Peyer's patch (tissue), 4 donors: ENCODE data around the gene G2E3.

Experiments
- POLR2A ChIP-seq, 2 donors: fragments of 450-650 bp; IDR thresholded peaks; one replicate each; pipeline ENCODE4 v1.5.1; 2017; ENCODE audit warnings: antibody characterized with exemption in 2 of 2, mild to moderate bottlenecking in 2 of 2, moderate library complexity in 2 of 2
- TF ChIP-seq, protein P1 (sequence below), 6 experiments: fragments of 450-650 bp in 4 of 6; fragments of 200-600 bp in 2 of 6; sonication (generic) in 1 of 6; IDR thresholded peaks; one replicate each; pipeline ENCODE4 v1.5.1; 2017 to 2019; ENCODE audit warnings: antibody characterized with exemption in 6 of 6, mild to moderate bottlenecking in 3 of 6, moderate library complexity in 1 of 6

DNA sequence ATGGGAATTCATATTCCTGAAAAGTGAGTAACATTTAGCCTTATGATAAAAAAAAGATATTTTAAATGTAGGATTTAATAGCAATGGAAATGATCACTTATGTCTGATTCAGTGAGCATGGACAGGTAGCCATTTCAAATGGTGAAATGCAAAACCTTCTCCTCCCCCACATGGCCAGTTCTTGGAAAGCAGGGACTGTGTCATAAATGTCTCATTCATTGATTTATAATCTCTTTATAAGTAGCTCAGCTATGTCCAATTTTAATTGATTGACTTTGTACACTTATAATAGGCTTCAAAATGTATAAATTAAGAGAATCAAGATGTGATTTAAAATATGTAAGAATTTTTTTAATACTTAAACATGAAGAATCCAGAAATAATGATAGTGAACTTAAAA is 38.5 kb downstream of the G2E3 start:
- TF ChIP-seq, protein P1, sequence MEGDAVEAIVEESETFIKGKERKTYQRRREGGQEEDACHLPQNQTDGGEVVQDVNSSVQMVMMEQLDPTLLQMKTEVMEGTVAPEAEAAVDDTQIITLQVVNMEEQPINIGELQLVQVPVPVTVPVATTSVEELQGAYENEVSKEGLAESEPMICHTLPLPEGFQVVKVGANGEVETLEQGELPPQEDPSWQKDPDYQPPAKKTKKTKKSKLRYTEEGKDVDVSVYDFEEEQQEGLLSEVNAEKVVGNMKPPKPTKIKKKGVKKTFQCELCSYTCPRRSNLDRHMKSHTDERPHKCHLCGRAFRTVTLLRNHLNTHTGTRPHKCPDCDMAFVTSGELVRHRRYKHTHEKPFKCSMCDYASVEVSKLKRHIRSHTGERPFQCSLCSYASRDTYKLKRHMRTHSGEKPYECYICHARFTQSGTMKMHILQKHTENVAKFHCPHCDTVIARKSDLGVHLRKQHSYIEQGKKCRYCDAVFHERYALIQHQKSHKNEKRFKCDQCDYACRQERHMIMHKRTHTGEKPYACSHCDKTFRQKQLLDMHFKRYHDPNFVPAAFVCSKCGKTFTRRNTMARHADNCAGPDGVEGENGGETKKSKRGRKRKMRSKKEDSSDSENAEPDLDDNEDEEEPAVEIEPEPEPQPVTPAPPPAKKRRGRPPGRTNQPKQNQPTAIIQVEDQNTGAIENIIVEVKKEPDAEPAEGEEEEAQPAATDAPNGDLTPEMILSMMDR (IDR thresholded peaks at IDR 0.05): no peak
- no peak for TF ChIP-seq POLR2A (IDR thresholded peaks at IDR 0.05)
